Caki2 (cell line): ENCODE results near the gene JADE1. TPM values are rescaled to one million over a fixed set of nuclear protein-coding genes. Genes with fewer than 3 reads are reported as not detected.

Source experiments
- DNase-seq: peaks from one replicate; pipeline ENCODE4 v3.0.0-alpha.2; 2015; ENCODE audit warnings: low read depth
- in situ Hi-C: cut with HindIII; loops from 2 replicates; pipeline ENCODE4 v1.10.0; 2016; ENCODE audit warnings: low sequenced_read_pairs, low pct_unique_long_range_greater_than_20kb, mixed read lengths
- total RNA-seq: library from RNA; depleted of rRNA; stranded (reverse); fragments of >200 nt; shearing (Covaris generic); gene quantifications from 2 replicates; pipeline ENCODE4 v1.2.3, GENCODE V29; 2014; ENCODE audit warnings: low replicate concordance

Gene JADE1
- total RNA-seq, 1 experiment from 2014 or later: 25.2 TPM

GRCh38 chr4:128861856-128862518, 52.5 kb downstream of the JADE1 start:
- in situ Hi-C loops: no loop called here

GRCh38 chr4:128862608-128863311, 53.3 kb downstream of the JADE1 start:
- in situ Hi-C loops: no loop called here
- peak; percentile 4 for DNase-seq

More at GRCh38 chr4:128861856-128862518, 52.5 kb downstream of the JADE1 start:
- DNase-seq: no peak

DNA sequence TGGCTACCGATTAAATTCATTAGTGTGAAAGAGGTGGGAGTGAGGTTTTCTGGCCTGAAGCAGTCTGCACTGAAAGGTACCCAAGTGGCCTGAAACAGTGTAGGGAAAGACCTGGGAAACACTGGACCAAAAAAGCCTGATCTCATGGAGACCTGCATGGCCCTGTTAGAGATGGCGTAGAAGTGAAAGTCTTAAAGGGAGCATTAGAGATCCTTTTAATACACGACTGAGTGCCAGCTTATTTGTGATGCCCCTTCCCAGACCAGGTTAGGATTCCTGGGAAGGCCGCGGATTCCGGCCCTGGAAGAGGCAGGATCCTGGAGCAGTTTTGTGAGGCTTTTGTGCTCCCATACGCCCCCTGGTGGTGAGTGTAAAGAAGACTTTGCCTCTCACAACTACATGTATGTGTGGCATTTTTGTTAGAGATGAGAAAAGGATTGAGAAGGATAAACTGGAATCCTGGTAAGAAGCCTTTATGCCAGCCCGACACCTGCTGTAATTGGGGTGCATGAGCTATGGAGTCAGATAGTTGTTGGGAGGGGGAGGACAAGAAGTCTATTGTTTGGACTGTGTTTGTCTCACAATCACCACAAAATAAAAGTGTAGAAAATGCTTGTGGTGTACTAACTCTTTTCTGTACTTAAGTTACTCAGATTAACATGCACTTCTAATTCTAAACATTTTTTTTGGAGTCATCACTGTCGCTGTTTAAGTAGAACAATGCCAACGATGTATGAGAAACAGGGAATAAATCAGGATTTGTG, 54.0 kb downstream of the JADE1 start:
- DNase-seq: peak; percentile 49
- in situ Hi-C loops: no loop called here

DNA sequence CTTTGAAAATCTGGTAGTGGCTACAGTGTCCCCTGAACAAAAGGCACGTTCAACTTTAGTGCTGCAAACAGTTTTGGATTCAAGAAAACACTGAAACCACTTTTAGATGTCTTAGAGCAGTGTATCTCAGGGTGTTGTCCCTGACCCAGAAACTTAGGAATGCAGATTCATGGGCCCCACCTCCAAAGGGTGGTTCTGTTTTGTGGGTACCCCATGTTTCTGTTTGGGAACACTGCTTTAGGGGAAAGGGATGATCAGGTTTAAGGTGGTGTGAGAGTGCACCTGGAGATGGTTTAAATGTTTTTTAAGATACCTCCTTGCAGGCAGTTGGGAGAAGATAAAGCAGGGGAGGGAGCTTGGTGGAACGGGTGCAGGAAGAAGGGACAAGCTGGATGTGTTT, 55.6 kb downstream of the JADE1 start:
- in situ Hi-C loops: no loop called here
- DNase-seq: no peak

DNA sequence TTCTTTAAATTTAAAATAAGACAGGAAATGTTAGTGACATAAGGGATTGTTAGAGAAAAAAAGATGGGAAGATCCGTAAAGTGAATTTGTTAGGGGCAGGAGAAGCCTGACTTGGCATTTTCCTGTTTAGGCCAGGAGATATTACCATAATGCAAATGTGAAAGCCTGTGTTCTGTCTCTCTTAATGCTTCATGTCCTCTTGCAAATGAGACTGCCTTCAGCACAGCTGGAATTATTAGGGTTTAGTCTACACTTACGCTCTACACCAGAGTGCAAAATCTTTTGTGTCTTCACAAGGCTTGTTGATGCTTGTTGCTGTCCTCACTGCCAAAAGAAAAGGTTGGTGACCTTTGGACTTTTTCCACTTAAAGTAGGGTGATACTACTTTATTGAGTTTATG, 56.8 kb downstream of the JADE1 start:
- DNase-seq: no peak
- in situ Hi-C loops: no loop called here

DNA sequence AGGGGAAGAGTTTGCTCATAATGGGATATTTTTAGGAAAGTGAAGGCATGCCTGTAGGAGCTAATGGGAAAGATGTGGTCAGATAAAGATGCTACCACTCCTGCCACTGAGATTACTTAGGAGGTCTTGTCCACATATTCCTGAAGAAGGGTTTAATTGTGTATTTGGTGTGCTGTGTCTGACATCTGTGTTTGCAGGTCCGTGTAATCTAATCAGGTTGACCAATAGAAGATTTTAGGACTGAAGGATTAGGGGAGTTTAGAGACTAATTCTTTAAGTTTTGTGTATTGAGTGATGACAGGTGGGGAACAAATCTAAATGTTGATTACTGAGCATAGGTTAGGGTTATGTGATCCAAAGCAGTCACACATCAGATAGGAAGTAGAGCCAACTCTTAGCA, 57.2 kb downstream of the JADE1 start:
- in situ Hi-C loops: no loop called here
- DNase-seq: no peak

DNA sequence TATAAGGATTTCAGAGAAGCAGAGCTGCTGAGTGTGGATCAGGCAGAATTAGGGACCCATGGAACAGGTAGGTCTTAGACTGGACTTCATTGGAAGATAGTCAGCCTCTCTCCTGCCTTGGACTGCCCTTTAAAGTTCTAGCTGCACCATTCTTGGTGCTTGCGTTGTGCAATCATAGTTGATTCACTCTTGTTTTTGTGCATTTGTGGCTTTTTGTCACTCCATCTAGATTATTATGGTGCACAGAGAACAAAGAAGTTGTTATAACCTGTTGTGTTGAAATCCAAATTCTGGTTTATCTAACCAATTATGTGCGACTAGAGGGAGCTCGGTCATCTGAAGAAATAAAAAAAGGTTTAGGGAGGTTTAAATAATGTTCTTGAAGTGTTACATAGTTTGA, 59.3 kb downstream of the JADE1 start:
- in situ Hi-C loops: no loop called here
- no peak for DNase-seq

- in situ Hi-C loops: no loop called here
- DNase-seq: no peak
Observed at GRCh38 chr4:128869776-128870509, 60.4 kb downstream of the JADE1 start.

DNA sequence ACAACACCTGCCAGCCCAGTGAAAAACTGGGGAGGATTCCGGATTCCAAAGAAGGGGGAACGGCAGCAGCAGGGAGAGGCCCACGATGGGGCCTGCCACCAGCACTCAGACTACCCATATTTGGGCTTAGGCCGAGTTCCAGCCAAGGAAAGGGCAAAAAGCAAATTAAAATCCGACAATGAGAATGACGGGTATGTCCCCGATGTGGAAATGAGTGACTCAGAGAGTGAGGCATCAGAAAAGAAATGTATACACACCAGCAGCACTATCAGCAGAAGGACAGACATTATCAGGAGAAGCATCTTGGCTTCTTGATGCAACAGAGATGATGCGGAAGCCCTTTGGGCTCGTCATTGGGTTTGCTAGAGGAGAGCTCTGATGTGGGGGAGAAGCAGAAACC, 62.4 kb downstream of the JADE1 start:
- DNase-seq: no peak
- in situ Hi-C loops: no loop called here

DNA sequence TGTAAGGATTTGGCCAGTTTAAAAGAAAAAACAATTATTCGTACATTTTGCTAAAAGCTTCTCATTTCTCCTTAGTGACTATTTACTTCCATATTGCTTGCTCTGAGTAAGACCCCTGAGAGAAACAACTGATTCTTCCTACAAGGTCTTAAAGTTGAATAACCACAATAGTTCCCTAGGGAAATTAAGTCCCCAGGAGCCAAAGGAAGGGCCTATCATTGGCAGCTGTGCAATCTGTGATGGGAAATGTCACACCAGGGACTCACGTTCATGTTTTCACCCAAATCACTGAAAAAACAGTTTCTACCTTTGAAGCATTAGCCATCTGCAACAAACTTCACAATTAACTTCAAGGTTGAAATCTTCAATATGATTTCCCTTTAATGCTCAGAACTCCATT, 66.7 kb downstream of the JADE1 start:
- DNase-seq: no peak
- in situ Hi-C loops: no loop called here

DNA sequence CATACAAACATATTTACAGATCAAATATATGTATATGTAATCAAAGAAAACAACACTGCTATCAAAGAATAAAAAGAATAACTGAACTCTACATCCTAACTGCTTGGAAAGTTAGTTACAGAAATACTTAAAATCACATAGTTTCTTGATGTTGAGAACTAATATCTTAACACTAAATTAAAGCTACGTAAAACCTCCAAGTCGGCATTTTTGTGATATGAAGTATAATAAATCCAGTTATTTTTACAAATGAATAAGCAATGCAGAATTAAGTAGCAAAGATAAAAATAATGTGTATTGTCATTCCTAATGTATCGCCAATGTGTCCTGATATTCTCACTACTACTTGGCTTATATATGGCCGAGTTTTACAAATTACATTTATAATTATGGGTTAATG, 68.4 kb downstream of the JADE1 start:
- in situ Hi-C loops: no loop called here
- no peak for DNase-seq

DNA sequence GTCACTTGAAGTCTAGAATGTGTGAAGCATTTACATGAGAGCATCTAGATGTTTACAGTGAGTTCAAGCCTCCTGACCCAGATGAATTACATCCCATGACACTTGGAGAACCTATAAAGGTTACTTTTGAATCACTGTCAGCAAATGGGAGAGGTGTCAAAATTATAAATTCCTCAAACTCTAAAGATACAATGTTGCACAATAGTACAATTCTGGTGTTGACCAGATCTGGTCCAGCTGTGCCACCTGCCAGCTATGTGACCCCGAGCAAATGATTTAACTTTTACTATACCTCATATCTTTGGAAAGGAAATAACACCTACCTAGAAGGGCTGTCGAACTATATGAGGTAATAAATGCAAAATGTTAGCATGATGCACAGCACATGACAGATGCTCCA, 69.8 kb downstream of the JADE1 start:
- in situ Hi-C loops: no loop called here
- DNase-seq: no peak

- DNase-seq: no peak
- in situ Hi-C loops: no loop called here
Observed at GRCh38 chr4:128879971-128880370, 70.5 kb downstream of the JADE1 start.

- in situ Hi-C loops: no loop called here
- DNase-seq: no peak
Observed at GRCh38 chr4:128880662-128881061, 71.2 kb downstream of the JADE1 start.

DNA sequence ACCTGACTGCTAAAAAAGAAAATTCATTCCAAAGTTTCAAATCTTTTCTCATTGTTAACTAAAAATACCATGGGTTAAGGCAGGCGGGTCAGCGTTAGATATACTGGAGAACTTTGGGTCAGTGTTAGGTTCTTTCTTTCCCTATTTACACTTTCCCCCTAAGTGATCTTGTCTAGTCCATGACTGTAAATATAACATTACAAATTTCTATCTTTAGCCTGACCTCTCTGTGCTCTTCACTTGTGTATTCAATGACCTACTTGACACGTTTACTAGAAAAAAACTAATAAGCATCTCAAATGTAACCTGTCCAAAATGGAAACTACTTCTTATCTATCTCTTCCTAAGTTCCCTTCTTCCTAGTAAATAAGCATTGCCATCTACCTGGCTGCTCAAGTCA, 95.3 kb downstream of the JADE1 start:
- no peak for DNase-seq
- in situ Hi-C loops: no loop called here

- DNase-seq: no peak
- in situ Hi-C loops: no loop called here
Observed at GRCh38 chr4:128906581-128906980, 97.1 kb downstream of the JADE1 start.

GRCh38 chr4:128907981-128908380, 98.5 kb downstream of the JADE1 start:
- DNase-seq: no peak
- in situ Hi-C loops: no loop called here

DNA sequence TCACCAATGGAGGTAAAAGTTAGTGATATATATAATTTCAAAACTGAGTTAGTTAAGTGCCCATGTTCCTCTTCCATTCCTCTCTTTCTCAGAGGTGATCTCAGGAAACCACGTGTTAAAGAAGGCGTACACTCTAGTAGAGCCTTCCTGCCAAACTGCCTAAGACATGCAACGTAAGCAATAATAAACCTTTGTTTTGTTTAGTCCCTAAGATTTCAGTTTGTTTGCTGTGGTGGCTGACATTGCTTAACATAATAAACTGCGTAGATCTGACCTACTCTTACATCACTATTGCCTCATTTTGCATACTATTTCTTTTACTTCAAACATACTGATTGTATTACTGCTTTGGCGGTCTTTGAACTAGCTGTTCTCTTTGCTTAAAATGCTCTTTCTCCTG, 99.2 kb downstream of the JADE1 start:
- DNase-seq: no peak
- in situ Hi-C loops: no loop called here

DNA sequence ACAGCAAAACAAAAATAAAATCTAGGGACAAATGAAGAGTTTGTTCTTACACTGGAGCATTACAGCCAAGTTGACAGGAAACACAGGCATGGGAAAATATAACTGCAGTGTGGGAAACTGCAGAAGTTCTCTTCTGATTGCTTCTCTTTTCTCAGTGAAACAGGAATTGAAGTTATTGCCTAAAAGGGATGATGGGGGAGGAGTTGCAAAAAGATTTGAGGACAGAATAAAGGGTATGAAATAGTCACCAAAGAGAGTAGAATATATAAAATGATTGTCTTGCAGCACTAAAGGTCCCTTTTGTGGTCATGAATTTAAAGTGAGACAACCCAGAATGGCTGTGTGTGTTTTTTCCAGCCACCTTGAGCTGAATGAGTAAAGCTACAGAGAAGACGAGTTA, 103.7 kb downstream of the JADE1 start:
- no peak for DNase-seq

More for the DNA sequence above, 103.7 kb downstream of the JADE1 start:
- in situ Hi-C loops: no loop called here
